PC-9 (cell line): ENCODE measurements around the gene GATB.

Source experiments
- EZH2 ChIP-seq: fragments of 200-600 bp; sonication (generic); IDR thresholded peaks from 2 replicates; pipeline ENCODE4 v1.8.0; 2017; ENCODE audit warnings: antibody characterized with exemption, low read depth
- TF ChIP-seq, protein P1 (sequence below): fragments of 200-600 bp; sonication (generic); conservative IDR thresholded peaks from 2 replicates; pipeline ENCODE4 v1.6.1; 2017; ENCODE audit warnings: mixed run types, antibody characterized with exemption, mild to moderate bottlenecking, moderate library complexity

DNA sequence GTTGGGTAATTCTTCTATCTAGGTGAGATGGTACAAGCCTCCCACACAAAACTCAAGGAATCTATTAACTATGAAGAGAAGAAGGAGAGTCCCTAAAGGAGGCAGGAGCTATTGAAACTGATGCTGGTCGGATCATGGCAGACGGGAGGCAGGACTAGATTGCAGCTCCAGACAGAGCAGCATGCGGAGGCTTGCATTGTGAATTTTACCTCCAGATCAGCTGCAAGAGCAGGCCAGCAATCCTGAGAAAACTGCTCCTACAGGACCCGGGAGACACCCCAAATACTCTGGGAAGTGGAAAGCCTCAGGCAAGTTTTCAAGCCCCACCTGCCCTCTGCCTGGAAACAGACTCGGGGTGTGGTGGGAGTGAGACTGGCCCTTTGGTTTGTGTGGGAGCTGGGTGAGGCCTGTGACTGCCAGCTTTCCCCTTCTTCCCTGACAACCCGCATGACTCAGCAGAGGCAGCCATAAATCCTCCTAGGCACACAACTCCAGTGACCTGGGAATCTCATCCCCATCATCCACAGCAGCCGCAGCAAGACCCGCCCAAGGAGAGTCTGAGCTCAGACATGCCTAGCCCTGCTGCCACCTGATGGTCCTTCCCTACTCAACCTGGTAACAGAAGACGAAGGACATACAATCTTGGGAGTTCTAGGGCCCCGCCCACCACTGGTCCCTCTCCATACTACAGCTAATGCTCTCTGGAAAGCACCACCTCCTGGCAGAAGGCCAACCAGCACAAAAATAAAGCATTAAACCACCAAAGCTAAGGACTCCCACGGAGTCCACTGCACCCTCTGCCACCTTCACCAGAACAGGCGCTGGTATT lies 30.9 kb downstream of the GATB start:
- TF ChIP-seq, protein P1, sequence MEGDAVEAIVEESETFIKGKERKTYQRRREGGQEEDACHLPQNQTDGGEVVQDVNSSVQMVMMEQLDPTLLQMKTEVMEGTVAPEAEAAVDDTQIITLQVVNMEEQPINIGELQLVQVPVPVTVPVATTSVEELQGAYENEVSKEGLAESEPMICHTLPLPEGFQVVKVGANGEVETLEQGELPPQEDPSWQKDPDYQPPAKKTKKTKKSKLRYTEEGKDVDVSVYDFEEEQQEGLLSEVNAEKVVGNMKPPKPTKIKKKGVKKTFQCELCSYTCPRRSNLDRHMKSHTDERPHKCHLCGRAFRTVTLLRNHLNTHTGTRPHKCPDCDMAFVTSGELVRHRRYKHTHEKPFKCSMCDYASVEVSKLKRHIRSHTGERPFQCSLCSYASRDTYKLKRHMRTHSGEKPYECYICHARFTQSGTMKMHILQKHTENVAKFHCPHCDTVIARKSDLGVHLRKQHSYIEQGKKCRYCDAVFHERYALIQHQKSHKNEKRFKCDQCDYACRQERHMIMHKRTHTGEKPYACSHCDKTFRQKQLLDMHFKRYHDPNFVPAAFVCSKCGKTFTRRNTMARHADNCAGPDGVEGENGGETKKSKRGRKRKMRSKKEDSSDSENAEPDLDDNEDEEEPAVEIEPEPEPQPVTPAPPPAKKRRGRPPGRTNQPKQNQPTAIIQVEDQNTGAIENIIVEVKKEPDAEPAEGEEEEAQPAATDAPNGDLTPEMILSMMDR: no peak
- no peak for TF ChIP-seq EZH2
